H1 (cell line): ENCODE data around the gene GUF1. TPM values are rescaled to one million over a fixed set of nuclear protein-coding genes. Genes with fewer than 3 reads are reported as not detected.

Experiments
- ATF2 ChIP-seq: IDR thresholded peaks from 2 replicates; pipeline ENCODE4 v1.6.1; 2012; ENCODE audit warnings: low read length, inconsistent platforms
- BCL11A ChIP-seq, 2 experiments: IDR thresholded peaks; one replicate each; pipeline ENCODE4 v1.6.1; 2011; ENCODE audit warnings: low read depth in 2 of 2, low read length in 2 of 2, mild to moderate bottlenecking in 2 of 2
- CEBPB ChIP-seq: IDR thresholded peaks from 2 replicates; pipeline ENCODE4 v1.6.1; 2012; ENCODE audit warnings: low read depth, low read length
- EZH2 ChIP-seq: fragments of 200-600 bp; sonication (generic); IDR thresholded peaks from 2 replicates; pipeline ENCODE4 v1.7.1; 2012; ENCODE audit warnings: low read depth, mild to moderate bottlenecking, moderate library complexity, low read length, inconsistent platforms; ENCODE audit not compliant: severe bottlenecking
- KDM1A ChIP-seq: fragments of 200-600, 300-600 bp; sonication (generic); IDR thresholded peaks from 2 replicates; pipeline ENCODE4 v1.7.1; 2016; ENCODE audit warnings: mild to moderate bottlenecking, low read length, borderline replicate concordance
- KDM5A ChIP-seq: fragments of 200-600 bp; IDR thresholded peaks from 2 replicates; pipeline ENCODE4 v1.7.1; 2012; ENCODE audit warnings: mild to moderate bottlenecking, low read length, inconsistent platforms, mixed read lengths
- SIX5 ChIP-seq: IDR thresholded peaks from 2 replicates; pipeline ENCODE4 v1.6.1; 2011; ENCODE audit warnings: mild to moderate bottlenecking, low read depth, low read length
- SP4 ChIP-seq: IDR thresholded peaks from 2 replicates; pipeline ENCODE4 v1.6.1; 2012; ENCODE audit warnings: low read length, inconsistent platforms
- SUZ12 ChIP-seq: fragments of 200-600 bp; sonication (generic); IDR thresholded peaks from 2 replicates; pipeline ENCODE4 v1.6.1; 2012; ENCODE audit warnings: mild to moderate bottlenecking, inconsistent platforms, low read length, moderate library complexity, mixed read lengths
- TAF1 ChIP-seq: IDR thresholded peaks from 2 replicates; pipeline ENCODE4 v1.6.1; 2011; ENCODE audit warnings: mild to moderate bottlenecking, low read depth, low read length
- TBP ChIP-seq: IDR thresholded peaks from 2 replicates; pipeline ENCODE4 v1.6.1; 2011; ENCODE audit warnings: low read depth, low read length, improper control_type of control experiment
- TCF12 ChIP-seq: IDR thresholded peaks from 2 replicates; pipeline ENCODE4 v1.6.1; 2011; ENCODE audit warnings: low read depth, mild to moderate bottlenecking, low read length
- YY1 ChIP-seq: IDR thresholded peaks from 2 replicates; pipeline ENCODE4 v1.6.1; 2011; ENCODE audit warnings: low read depth, mild to moderate bottlenecking, low read length
- polyA plus RNA-seq, 7 experiments: library from polyadenylated mRNA; depleted of rRNA in 3 of 7; stranded (reverse) in 5 of 7; unstranded in 2 of 7; fragments of >200 nt in 5 of 7; fragments of 200-250 nt in 2 of 7; gene quantifications; 1 replicate in 5 of 7; 2 replicates in 1 of 7; 4 replicates in 1 of 7; pipeline versions ENCODE4 v1.2.1 to v1.2.3, GENCODE V29; 2011 to 2013; ENCODE audit warnings: missing spikeins in 2 of 7, mixed read lengths in 2 of 7
- total RNA-seq: library from RNA; stranded (reverse); fragmentation: NEBNext Ultra II Directional; extraction: Animal tissue kit (Norgen Biotek cat#: 25700); gene quantifications from 2 replicates; pipeline ENCODE4 v1.2.1, GENCODE V29; 2021

Gene GUF1
- total and polyA plus RNA-seq, 2 of the 8 experiments (the other 6 are each of a cell fraction or from before 2014, with no cell fraction given): 14.8 to 30.6 TPM

- TF ChIP-seq KDM1A (no peak; the same call in 1 of the 2 replicates), KDM5A (no peak), TCF12 (no peak), YY1 (no peak), TBP (peak; percentile 61), EZH2 (no peak), TAF1 (peak; percentile 81; the same call in 1 of the 2 replicates), ATF2 (no peak), BCL11A (IDR thresholded peaks at IDR 0.05; ENCODE audit: low read depth in 2 of 2, low read length in 2 of 2) (no peak), CEBPB (no peak), SIX5 (no peak), SP4 (no peak), SUZ12 (no peak)
These were observed 48.0 kb downstream of the GUF1 start, which contains the start of gene GNPDA2 (continued) for GRCh38 chr4:44726038-44726871.
